NK-92 (cell line): ENCODE results near the gene LGALS3.

ENCODE experiments used
- DNase-seq: peaks from one replicate; lab custom pipeline; 2025; ENCODE audit not compliant: unreplicated experiment; lab: John Stamatoyannopoulos, UW

Gene LGALS3

DNA sequence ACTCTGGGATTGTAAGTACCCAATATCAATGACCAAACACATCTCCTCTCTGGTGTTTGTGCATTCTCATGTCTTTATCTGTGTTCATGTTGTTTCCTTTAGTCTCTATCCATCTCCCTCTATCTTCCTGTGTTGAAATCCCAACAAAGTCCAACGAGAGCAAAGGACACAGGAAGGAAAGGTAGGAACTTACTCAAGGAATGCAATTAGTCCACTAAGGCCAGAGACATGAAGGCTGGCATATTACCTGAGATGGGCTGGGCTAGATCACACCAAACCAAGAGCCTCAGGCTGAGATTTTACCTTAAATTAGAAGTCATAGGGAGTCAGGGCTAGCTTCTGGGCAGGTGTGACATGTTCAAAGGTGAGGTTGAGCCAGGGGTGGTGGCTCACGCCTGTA is 14.3 kb upstream of the LGALS3 start:
- DNase-seq: no peak

- DNase-seq: no peak
These were observed 13.6 kb upstream of the LGALS3 start for GRCh38 chr14:55115460-55115859.

DNA sequence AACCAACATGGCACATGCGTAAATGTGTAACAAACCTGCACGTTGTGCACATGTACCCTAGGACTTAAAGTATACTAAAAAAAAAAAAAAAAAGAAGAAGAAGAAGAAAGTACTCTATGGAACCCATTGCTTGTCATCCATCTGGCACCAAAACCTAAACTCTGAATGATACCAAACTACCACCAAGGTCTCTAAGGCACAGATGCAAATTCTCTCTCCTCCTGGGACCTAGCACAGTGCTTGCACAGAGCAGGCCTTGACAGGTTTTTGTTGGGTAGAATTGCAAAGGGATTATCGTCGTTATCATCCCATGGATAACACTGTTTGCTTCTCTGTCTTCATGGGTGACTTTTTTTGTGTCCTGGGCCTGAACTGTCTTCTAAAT is 13.2 kb upstream of the LGALS3 start:
- DNase-seq: no peak

DNA sequence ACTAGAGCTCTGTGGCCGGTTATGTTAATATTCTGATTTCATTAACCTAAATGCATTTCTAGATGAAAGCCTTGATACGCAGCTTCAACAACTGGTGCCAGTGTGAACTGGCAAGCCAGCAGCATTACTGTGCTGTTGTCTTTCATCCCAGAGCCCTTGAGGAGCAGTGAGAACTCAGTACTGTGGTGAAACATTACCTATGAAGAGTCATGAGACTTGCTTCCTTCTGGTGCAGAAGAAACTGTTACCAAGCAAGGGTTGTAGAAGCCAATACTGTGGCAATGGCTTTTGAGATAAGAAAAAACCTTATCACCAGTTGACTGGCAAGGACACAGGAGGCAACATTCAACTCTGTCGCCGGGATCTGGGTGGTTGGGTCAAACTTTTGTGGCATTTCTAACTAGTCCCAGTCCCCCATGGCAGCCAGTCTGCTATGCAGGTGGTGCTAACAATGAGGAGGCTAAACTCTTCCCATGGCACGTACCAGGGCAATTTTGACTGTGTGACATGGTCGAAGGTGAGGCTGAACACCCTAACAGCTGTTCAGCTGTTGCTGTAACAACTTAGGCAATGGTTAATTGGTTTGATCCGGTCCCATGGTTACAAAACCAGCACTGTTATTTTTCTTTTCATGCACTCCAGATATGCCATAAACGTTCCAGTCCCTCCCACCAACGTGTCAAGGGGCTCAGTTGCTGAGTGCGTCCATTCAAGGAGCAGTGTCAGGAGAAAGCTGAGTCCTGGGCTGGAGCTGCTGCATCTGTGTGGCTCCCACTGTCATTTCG is 12.6 kb upstream of the LGALS3 start:
- DNase-seq: no peak

GRCh38 chr14:55117803-55118441 is 11.1 kb upstream of the LGALS3 start:
- no peak for DNase-seq

DNA sequence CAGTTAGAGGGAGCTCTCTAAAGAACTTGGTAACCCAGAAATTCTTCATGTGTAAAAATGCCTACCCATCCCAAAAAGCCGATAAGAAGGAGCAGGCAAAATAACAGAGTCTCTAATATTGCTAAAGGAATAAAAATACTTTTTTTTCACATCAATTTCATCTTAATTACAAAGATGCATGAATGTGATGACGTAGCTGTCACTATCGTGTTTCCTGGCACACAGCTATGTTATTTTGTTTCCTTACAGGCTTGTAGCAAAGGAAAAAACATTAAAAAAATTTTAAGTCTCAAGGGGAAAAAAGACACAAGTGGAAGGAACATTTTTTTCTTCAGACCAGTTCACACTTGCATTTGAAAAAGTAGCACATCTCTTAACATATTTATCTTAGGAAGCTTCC is 10.3 kb upstream of the LGALS3 start:
- DNase-seq: no peak

- no peak for DNase-seq
These were observed 8.2 kb upstream of the LGALS3 start for GRCh38 chr14:55120571-55121495.

DNA sequence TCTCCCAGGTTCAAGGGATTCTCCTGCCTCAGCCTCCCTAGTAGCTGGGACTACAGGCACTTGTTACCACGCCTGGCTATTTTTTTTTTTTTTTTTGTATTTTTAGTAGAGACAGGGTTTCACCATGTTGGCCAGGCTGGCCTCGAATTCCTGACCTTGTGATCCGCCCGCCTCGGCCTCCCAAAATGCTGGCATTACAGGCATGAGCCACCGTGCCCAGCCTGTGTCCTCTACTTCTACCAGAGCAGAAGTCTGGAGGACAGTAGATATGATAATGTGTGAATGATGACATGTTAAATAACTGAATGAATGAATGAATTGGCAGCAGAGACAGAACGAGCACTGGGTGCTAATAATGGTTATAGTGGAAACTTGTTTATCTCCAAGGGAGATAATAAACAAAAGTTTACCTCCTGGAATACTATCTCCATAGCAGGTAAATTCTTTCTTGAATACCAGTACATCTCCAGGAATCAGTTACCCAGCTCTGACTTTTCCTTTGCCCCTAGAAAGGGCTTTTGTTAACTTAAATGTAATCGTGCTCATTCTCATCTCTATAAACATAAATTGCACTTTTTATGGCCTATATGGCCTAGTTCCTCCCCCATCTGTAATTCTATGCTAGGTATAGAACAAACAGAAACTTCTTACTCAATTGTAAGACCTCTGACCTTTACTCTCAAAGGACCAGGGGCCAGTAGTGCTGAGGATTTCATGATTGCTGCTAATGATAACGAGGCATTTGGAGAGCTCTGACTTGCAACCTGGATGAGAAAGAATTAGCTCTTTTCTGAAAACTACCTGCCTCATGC is 7.2 kb upstream of the LGALS3 start:
- DNase-seq: no peak

GRCh38 chr14:55122440-55122986 is 6.5 kb upstream of the LGALS3 start:
- DNase-seq: no peak

DNA sequence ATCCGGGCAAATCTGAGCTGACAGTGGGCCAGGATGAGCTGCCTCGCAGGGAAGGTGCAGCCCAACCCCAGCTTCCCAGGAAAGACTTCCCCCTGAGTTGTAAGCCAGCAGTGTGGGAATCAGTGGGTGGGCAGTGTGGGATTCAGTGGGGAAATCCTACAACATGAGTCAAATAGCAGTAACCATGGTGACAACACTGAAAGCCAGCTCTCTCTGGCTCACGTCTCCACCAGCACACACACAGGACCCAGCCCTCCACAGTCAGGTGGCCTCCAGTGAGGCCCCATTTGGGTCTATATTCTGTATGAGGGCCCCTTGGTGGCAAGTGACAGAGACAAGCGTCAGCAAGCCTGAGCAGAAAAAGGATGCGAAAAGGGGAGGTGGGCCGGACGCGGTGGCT is 6.0 kb upstream of the LGALS3 start:
- no peak for DNase-seq

DNA sequence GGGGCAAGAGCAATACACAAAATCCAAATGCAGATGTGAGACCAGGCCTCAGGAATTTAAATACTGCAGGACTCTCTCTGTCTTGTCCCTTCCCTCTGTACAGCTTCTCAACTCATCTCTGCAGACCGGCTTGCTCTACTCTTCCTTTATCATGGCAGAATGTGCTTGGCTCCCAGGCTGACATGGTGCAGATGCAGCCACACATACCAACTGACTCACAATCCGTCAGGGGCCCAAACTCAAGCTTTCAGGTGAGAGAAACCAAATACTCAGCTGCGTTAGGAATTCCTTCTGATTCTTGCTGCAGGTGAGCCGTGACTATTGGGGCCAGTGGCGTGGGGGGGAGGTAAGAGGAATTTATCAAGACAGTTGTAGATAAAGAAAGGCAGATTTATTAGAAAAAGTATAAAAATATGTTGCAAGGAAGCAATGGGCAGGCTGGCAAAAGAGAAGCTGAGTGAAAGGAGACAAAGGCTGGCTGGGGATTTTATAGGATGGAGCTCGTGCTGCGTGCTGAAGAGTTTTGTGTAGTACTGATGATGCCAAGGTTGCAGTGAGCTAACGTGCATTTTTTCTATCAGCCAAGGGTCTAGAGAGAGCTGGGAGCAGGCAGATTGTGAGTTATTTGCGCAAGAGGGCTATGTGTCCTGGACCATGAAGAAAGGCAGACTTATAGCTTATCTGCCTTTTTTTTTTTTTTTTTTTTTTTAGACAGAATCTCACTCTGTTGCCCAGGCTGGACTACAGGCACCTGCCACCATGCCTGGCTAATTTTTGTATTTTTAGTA is 5.0 kb upstream of the LGALS3 start:
- no peak for DNase-seq

DNA sequence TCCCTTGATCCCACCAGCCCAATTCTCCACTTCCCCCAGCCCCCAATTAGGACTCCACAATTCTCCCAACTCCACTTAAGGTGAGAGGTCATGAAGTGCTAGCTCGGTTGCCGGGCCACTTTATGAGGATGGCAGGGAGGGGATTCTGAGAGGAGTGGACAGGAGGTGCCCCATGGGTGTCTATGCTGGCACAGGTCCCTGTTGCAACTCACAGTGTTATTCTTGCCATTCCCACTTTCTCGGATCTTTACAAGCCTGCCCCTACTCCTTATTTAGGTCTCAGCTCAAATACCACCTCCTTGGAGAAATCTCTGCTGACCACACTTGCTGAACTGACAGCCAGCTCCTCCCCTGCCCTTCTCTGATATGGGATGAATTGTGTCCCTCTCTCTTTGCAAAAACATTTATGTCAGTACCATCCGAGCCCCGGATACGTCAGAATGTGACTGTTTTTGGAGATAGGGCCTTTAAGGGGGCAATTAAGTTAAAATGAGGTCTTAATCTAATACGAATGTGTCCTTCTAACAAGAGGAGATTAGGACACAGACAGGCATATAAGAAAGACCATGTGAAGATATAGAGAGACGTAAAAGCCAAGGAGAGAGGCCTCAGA is 4.2 kb upstream of the LGALS3 start:
- no peak for DNase-seq

DNA sequence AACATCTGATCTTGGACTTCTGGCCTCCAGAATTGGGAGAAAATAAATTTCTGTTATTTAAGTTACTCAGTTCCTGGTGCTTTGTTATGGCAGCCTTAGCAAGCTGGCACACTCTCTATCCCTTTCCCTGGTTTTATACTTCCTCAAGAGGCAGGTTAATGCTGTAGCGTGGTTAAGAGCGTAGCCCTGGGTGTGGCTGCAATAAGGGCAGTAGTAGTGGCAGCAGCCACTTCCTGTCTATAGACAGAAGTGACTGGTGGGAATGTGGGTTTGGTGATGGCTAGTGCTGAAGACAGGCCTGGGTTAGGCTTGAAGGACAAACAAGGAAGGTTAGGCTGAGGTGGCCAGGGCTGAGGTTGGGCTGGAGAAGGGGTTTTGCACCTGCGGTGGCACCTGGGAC is 3.6 kb upstream of the LGALS3 start:
- no peak for DNase-seq

DNA sequence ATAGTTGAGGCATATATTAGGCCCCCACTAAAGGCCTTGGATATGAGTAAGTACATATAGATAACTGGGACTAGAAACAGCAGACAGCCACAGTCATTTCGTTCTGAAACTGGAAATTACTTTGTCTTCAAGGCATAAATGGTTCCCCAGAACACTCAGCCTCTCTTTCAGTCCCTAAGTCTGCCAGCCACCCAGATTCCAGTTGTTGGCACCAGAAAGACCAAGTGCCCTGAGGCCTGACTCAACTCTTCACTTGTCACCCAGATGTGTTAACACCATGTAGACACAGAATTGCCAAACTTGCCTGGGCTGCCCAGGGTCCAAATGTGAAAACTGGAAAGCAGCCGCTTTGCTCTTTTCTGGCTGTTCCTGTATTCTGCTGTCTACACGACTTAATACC is 3.0 kb upstream of the LGALS3 start:
- no peak for DNase-seq

- no peak for DNase-seq
These were observed 2.1 kb upstream of the LGALS3 start for GRCh38 chr14:55126932-55127459.

GRCh38 chr14:55127460-55127951 is 1.5 kb upstream of the LGALS3 start:
- no peak for DNase-seq

DNA sequence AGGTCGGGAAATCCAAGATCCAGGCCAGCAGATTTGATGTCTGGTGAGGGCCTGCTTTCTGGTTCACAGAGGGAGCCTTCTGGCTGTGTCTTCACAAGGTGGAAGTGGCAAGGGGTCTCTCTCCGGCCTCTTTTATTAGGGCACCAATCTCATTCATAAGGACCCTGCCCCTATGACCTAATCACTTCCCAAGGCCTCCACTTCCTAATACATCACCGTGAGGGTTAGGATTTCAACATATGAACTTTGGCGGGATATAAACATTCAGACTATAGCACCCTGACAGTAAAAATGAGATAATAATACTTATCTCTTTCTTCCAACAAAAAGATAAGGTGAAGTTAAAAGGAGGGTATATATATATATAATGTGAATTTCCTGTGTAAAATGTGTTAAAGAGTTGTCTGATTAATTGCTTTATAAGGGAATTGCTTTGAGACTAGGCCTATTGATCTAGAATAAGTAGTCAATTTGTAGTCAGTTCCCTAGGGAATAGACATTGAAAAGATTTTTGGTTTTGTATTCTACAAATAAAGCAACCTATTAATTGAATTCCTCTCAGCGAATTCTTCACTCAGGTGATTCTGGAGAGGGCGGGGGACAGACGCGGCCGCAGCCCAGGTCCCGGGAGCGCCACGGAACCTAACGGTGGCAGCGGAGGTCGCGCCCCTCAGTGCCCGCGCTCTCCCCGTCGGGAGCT is 516 bp upstream of the LGALS3 start:
- DNase-seq: no peak

DNA sequence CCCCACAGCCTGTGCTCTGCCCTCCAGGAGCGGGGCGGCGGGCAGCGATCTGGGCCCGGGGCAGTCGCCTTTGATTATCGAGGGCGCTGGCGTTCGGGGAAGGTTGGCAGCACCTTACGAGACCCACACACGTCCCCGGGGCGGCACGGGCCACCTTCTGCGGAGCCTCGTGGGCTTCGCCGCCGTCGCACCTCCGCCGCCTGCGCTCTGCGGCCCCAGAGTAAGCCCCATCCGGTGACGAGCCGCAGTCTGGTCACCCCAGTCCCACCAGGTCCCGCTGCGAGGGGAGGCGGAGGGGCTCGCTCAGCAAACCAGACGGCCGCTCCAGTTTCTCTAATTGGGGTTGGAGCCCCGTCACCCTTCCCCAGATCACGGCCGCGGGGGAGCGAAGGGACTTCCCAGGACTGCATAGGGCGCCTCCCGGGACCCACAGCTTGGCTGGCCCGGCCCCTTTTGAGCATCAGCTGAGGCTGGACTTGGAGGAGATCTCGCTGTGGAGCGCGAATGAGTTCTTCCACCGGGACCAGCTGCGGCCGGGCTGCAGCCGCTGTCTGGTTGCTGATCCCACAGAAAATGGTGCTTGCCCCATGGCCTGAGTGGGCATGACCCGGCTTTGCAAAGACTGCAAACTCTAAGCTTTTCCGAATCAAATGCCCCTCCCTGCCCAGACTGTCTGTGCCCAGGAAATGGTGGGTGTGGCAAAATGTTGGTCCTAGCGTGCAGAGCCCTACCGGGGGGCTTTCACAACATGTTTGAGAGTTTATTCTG is 560 bp downstream of the LGALS3 start:
- no peak for DNase-seq
